Endothelial cell of hepatic sinusoid (primary cell): ENCODE results near the gene TMEM169.
"Not testable (repeated sequence)": the region's sequence is repeated elsewhere in the genome, so short reads cannot be mapped to it uniquely, and the experiment has no call there.

Experiments used
- in situ Hi-C: cut with HindIII; loops from 2 replicates; pipeline ENCODE4 v1.10.0; 2017; ENCODE audit warnings: low sequenced_read_pairs

Gene TMEM169

GRCh38 chr2:216071111-216071851, 10.4 kb upstream of the TMEM169 start:
- in situ Hi-C loops = no loop called here

DNA sequence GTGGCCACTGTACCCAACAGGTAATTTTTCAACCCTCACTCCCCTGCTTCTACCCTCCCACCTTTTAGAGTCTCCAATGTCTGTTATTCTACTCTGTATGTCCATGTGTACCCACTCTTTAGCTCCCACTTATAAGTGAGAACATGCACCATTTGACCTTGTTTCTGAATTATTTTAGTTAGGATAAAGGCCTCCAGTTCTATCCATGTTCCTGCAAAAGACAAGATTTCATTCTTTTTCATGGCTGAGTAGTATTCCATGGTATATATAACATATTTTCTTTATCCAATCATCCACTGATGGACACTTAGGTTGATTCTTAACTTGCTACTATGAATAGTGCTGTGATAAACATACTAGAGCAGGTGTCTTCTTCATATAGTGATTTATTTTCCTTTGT, 9.2 kb upstream of the TMEM169 start:
- in situ Hi-C loops = no loop called here

GRCh38 chr2:216073773-216074172, 7.9 kb upstream of the TMEM169 start:
- in situ Hi-C loops = no loop called here

DNA sequence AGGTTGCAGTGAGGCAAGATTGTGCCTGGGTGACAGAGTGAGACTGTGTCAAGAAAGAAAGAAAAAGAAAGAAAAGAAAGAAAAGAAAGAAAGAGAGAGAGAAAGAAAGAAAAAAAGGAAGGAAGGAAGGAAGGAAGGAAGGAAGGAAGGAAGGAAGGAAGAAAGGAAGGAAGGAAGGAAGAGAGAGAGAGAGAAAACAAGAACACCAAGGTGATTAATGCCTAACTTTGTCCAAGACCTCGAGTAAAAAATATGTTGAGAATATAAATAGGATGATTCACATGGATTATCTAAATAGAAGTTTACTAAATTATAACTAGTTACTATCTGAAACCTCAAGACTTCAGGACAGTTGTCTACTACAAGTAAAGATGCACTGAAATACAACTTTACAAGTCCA, 7.3 kb upstream of the TMEM169 start:
- in situ Hi-C loops = no loop called here

- in situ Hi-C loops = no loop called here
Measured at GRCh38 chr2:216074794-216075193, 6.9 kb upstream of the TMEM169 start.

GRCh38 chr2:216075510-216076485, 5.9 kb upstream of the TMEM169 start:
- in situ Hi-C loops = no loop called here

GRCh38 chr2:216078776-216079175, 2.9 kb upstream of the TMEM169 start:
- in situ Hi-C loops = no loop called here

- in situ Hi-C loops = not testable (repeated sequence)
Measured at GRCh38 chr2:216080048-216080447, 1.7 kb upstream of the TMEM169 start.

DNA sequence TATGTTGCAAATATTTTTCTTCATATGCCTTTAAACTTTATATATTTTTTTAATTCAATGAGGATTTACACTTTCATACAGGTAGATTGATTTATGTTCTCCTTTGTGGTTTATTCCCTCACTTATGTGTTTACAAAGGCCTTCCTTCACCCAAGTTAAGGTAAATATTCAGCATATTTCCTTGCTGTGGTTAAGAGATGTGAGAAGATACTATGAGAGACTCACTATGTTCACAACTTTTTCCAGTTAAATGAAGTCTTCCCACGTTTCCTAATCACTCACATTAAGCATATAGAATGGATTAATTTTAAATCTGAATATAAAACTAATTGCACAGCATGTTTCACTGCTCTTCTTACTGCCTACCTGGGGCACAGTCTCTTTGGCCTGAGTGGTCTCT, 707 bp upstream of the TMEM169 start:
- in situ Hi-C loops = no loop called here

DNA sequence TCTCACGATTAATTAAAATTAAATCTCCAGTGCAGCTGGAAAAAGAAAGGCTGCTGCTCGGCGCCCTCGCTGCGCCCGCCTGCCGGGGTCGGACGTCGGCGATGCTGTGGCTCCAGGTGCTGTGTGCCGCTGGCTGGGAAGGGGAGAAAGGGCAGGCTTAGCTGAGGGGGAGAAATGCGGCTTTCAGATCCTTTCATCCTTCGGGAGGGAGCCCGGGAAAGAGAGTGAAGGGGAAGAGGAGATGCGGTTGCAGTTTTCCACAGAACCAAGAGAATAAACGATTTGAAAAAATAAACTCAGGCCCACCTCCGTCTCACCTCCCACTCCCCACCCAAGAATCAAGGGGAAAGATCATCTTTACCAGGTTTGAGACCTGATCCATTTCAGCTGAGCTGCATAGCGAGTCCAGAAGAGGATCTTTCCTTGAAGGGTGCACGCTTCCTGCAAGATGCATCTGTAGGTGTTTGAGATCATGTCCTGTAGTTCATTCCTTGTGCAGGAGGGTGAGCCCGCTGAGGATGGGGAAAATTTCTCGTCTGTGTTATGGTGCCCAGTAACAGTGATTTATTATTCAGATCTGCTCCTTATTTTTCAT, 495 bp downstream of the TMEM169 start:
- in situ Hi-C loops = no loop called here

DNA sequence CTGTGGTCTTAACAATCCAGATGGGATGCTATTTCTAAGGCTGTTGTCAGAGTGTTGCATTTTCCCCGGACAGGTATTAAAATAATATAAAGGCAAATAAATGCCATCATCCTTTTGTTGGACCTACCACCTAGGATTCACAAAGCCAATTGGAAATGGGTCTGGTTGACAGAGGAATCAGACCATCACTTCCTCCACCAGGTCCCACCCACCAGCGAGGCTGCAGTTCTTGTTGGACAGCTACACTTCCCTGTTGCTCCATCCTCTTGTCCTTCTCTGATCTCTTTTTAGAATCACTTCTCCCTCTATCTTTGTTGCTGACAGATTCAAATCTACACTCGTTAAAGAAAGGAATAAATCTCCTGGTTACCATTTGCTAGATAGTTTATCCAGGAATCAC, 1.1 kb downstream of the TMEM169 start:
- in situ Hi-C loops = no loop called here

GRCh38 chr2:216083464-216084281, 2.0 kb downstream of the TMEM169 start:
- in situ Hi-C loops = no loop called here

- in situ Hi-C loops = no loop called here
Measured at GRCh38 chr2:216084547-216084946, 2.8 kb downstream of the TMEM169 start.

- in situ Hi-C loops = loop anchor here (5.0 kb wide), 1 partner anchor 49 kb away; no protein-coding TSS in a partner anchor
Measured at GRCh38 chr2:216086207-216086893, 4.6 kb downstream of the TMEM169 start.

DNA sequence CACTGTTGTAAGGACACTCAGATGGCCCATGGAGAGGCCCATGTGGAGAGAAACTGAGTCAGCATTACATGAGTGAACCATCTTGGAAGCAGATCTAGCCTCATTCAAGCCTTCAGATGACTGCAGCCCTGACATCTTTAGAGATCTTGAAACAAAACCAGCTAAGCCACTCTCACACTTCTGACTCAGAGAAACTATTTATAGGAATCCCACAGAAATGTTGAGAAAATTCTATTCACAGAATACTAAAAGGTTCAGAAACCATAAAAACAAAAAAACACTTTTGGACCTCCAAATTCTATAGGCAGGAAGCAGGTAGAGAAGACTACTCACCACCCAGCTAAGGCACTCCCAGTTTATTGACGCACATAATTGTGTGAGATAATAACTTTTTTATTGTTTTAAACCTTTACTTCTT, 8.7 kb downstream of the TMEM169 start:
- in situ Hi-C loops = no loop called here

- in situ Hi-C loops = no loop called here
Measured at GRCh38 chr2:216092646-216093045, 10.9 kb downstream of the TMEM169 start.

DNA sequence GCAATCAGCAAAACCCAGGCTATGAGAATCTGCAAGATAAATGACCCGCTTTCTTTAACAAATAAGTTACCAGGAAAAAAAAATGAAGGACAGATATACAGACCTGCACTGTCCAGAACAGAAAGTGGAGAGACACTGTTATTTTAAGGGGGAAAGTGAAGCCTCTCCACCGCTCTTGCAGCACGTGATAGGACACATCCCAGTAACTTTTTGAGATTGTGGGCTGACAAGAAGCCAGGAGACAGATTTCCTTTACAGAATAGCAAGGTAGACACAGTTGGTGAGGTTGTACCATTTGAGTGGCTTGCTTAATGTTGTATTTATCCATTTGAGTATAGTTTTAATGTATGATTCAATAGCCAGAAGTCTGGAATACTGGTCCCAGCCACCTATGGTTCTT, 13.0 kb downstream of the TMEM169 start:
- in situ Hi-C loops = no loop called here

DNA sequence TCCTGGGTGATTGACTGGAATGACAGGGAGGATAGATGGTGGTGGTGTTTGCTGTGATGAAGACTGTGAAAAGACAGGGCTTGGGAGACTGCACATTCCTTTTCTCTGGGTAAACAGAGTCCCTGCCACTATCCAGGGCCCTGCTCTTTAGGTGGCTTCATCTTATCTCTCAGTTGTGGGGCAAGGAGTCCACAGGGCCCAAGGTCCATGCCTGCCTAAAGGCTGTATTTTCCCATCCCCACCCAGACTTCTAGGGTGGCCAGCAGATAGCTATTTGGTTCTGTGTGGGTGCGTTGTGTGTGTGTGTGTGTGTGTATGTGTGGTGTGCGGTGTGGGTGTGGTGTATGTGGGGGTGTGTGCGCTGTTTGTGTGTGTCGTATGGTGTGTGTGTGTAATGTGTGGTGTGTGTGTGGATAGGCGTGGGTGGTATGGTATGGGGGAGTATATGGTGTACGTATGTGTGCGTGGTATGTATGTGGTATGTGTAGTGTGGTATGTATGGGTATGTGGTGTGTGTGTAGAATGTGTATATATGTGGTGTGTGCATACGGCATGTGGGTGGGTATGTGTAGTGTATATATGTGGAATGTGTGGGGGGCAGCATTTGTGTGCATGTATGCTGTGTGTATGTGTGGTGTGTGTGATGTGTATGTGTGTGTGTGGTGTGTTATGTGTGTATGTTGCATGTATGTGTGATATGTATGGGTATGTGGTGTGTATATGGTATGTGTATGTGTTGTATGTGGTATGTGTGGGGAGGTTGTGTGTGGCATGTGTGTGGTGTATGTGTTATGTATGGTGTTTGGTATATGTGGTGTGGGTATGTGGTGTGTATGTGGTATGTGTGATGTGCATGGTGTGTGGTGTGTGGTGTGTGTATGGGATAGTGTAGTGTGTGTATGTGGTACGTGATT, 17.0 kb downstream of the TMEM169 start:
- in situ Hi-C loops = no loop called here

- in situ Hi-C loops = no loop called here
Measured at GRCh38 chr2:216101109-216101508, 19.4 kb downstream of the TMEM169 start.
